HL-60/S4 treated with retinoic acid at 250 ng/mL for 4 days and 3 days (cell line): Measurements from ENCODE around the gene HOXD13.

Experiments
- in situ Hi-C: fragments of 300-500 bp; cut with MboI; formaldehyde crosslinking; loops from 2 replicates; pipeline ENCODE4 v1.7.0; 2022; ENCODE audit warnings: low sequenced_read_pairs

The HOXD13 gene

GRCh38 chr2:176138923-176139660 is 46.6 kb downstream of the HOXD13 start:
- in situ Hi-C loops: loop anchor here (25.0 kb wide), 3 partner anchors 323 to 998 kb away; no protein-coding TSS in a partner anchor

- in situ Hi-C loops: loop anchor here (25.0 kb wide), 3 partner anchors 322 to 997 kb away; no protein-coding TSS in a partner anchor
Measured at GRCh38 chr2:176139661-176140512, 47.4 kb downstream of the HOXD13 start.

DNA sequence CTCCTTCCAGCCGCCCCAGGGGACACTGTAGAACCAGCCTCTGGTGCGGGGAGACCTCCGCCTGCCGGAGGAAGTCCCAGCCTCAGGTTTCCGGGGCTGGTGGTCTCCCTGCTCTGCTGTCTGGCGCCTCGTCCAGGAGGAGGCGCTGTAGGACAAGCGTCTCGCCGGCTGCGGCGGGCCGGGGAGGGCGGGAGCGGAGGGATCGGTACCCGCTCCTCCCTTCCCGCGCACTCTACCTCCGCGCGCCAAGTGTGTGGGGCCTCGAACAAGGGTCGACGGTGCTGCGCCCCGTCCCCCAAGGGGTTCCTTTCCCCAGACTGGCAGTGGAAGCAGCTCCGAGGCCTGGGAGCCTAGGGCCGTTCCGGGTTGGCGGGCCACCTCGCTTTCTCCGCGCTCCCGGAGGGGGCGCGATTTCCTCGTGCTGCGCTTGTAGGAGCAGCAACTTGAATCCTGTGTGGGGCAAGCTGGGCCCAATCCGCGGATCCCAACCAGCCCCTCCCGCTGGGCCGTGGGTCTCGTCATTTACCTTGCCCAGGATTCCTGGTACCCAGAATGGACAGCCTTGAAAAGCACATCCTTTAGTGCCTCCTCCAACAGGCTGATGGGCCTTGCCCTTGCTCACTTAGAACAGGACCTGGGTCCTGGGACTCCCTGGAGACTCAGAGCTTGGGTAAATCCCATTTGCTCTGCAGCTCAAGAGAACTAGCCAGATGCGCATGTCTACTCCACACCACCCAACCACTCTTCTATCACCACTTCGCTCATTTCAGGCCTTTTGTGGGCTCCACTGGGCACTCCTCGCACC is 48.2 kb downstream of the HOXD13 start:
- in situ Hi-C loops: loop anchor here (25.0 kb wide), 3 partner anchors 322 to 997 kb away; no protein-coding TSS in a partner anchor

GRCh38 chr2:176142281-176142680 is 49.8 kb downstream of the HOXD13 start:
- in situ Hi-C loops: loop anchor here (25.0 kb wide), 3 partner anchors 320 to 995 kb away; no protein-coding TSS in a partner anchor
